HCT116 (cell line): ENCODE results near the gene LZIC. TPM values are rescaled to one million over a fixed set of nuclear protein-coding genes. Genes with fewer than 3 reads are reported as not detected.
A peak's percentile ranks its signal among the peaks of the same experiment; 100 is the strongest.

Experiments
- ATAC-seq: fragments of 200-7000 bp; cut with Tn5 transposase; 2 replicates; pipeline ENCODE4 v1.9.1; 2020; ENCODE audit warnings: mild to moderate bottlenecking, moderate library complexity
- Bru-seq: library from RNA; stranded (reverse); fragments of 400-500 nt; gene quantifications from one replicate; lab custom pipeline; 2021; lab: Mats Ljungman, UMichigan
- BruChase-seq, 2 experiments: library from RNA; stranded (reverse); fragments of 400-500 nt; gene quantifications; one replicate each; lab custom pipeline; 2021; lab: Mats Ljungman, UMichigan
- BruUV-seq: library from RNA; stranded (reverse); fragments of 400-500 nt; replicated peaks from 2 replicates; lab custom pipeline; 2021; lab: Mats Ljungman, UMichigan
- CTCF ChIA-PET: fragments of 300-600 bp; sonication (Branson Sonifier 250); formaldehyde crosslinking; loops from one replicate; lab custom pipeline; 2021; ENCODE audit warnings: antibody characterized with exemption; lab: Charles Lee
- POLR2A ChIA-PET: fragments of 300-600, 350-600 bp; sonication (Branson Sonifier 250); formaldehyde crosslinking; loops from one replicate; lab custom pipeline; 2021; ENCODE audit warnings: antibody characterized with exemption; lab: Charles Lee
- RAD21 ChIA-PET, 2 experiments: fragments of 300-600 bp; sonication (Branson Sonifier 250); formaldehyde crosslinking; loops; one replicate each; lab custom pipeline; 2023; ENCODE audit warnings: low total read pairs in 2 of 2; ENCODE audit not compliant: uncharacterized antibody in 2 of 2, unreplicated experiment in 2 of 2, low non-redundant PET in 1 of 2; lab: Charles Lee
- DNase-seq: peaks from one replicate; pipeline ENCODE4 v3.0.0-alpha.2; 2010; ENCODE audit warnings: low read depth, low spot score
- H2AFZ ChIP-seq: fragments of 200-600 bp; shearing (Covaris generic), sonication (generic); 2 replicates; pipeline ENCODE4 v1.6.1; 2017; ENCODE audit warnings: low read depth, mixed run types, mixed read lengths, antibody characterized with exemption, low read length; ENCODE audit not compliant: poor library complexity, severe bottlenecking
- H3K27ac ChIP-seq: 2 replicates; pipeline ENCODE4 v1.5.1; 2012; ENCODE audit warnings: low read depth, low read length
- H3K27me3 ChIP-seq: fragments of 200-600 bp; sonication (generic); 2 replicates; pipeline ENCODE4 v1.6.1; 2016; ENCODE audit warnings: mixed run types, low read length, mixed read lengths; ENCODE audit not compliant: insufficient read depth
- H3K36me3 ChIP-seq, 2 experiments: fragments of 200-500 bp in 1 of 2; fragments of 200-600 bp in 1 of 2; sonication (Bioruptor generic) in 1 of 2; sonication (generic) in 1 of 2; 2 replicates each; pipeline versions ENCODE4 v1.5.1 to v1.6.1; 2014 to 2016; ENCODE audit warnings: low read length in 2 of 2, inconsistent platforms in 1 of 2, mixed read lengths in 1 of 2, mixed run types in 1 of 2; ENCODE audit not compliant: insufficient read depth in 2 of 2, control insufficient read depth in 1 of 2
- H3K4me1 ChIP-seq, 2 experiments: fragments of 200-600 bp in 1 of 2; sonication (generic) in 1 of 2; 2 replicates each; pipeline versions ENCODE4 v1.5.1 to v1.6.1; 2012 to 2017; ENCODE audit warnings: low read length in 2 of 2, inconsistent platforms in 1 of 2, mild to moderate bottlenecking in 1 of 2, mixed read lengths in 1 of 2, mixed run types in 1 of 2, moderate library complexity in 1 of 2; ENCODE audit not compliant: insufficient read depth in 2 of 2, control insufficient read depth in 1 of 2
- H3K4me2 ChIP-seq: fragments of 200-600 bp; sonication (generic); 2 replicates; pipeline ENCODE4 v1.6.1; 2017; ENCODE audit warnings: mixed run types, low read length, mixed read lengths
- H3K4me3 ChIP-seq, 2 experiments: fragments of 200-600 bp in 1 of 2; sonication (generic) in 1 of 2; replicated peaks in 1 of 2; 2 replicates each; pipeline ENCODE4 v1.5.1; 2011 to 2016; ENCODE audit warnings: low read length in 2 of 2, control low read depth in 1 of 2, low read depth in 1 of 2, mild to moderate bottlenecking in 1 of 2, mixed read lengths in 1 of 2, mixed run types in 1 of 2
- H3K79me2 ChIP-seq: fragments of 200-600 bp; sonication (generic); 2 replicates; pipeline ENCODE4 v1.6.1; 2017; ENCODE audit warnings: mild to moderate bottlenecking, mixed run types, low read length, moderate library complexity, mixed read lengths; ENCODE audit not compliant: insufficient read depth
- H3K9ac ChIP-seq: fragments of 200-600 bp; sonication (generic); 2 replicates; pipeline ENCODE4 v1.6.1; 2016; ENCODE audit warnings: low read length, mixed read lengths
- H3K9me2 ChIP-seq: fragments of 200-600 bp; sonication (generic), shearing (Covaris generic); 2 replicates; pipeline ENCODE4 v1.6.1; 2017; ENCODE audit warnings: mixed run types, mild to moderate bottlenecking, moderate library complexity; ENCODE audit not compliant: insufficient read depth
- H3K9me3 ChIP-seq, 2 experiments: fragments of 200-500 bp in 1 of 2; fragments of 200-600 bp in 1 of 2; sonication (Bioruptor generic) in 1 of 2; sonication (generic) in 1 of 2; 2 replicates each; pipeline ENCODE4 v1.6.1; 2014 to 2017; ENCODE audit warnings: low read length in 2 of 2, mixed read lengths in 2 of 2, inconsistent platforms in 1 of 2, low read depth in 1 of 2, mild to moderate bottlenecking in 1 of 2, mixed run types in 1 of 2, moderate library complexity in 1 of 2; ENCODE audit not compliant: control insufficient read depth in 1 of 2, insufficient read depth in 1 of 2
- H4K20me1 ChIP-seq: fragments of 200-600 bp; sonication (generic), shearing (Covaris generic); 2 replicates; pipeline ENCODE4 v1.6.1; 2017; ENCODE audit warnings: mixed run types, mild to moderate bottlenecking, moderate library complexity; ENCODE audit not compliant: insufficient read depth
- CBX3 ChIP-seq: IDR thresholded peaks from 2 replicates; pipeline ENCODE4 v1.6.1; 2012; ENCODE audit warnings: low read depth
- CEBPB ChIP-seq: IDR thresholded peaks from 2 replicates; pipeline ENCODE4 v1.6.1; 2012; ENCODE audit warnings: low read depth
- EGR1 ChIP-seq: IDR thresholded peaks from 2 replicates; pipeline ENCODE4 v1.6.1; 2012; ENCODE audit warnings: low read depth
- ELF1 ChIP-seq: IDR thresholded peaks from 2 replicates; pipeline ENCODE4 v1.6.1; 2012; ENCODE audit warnings: low read depth, borderline replicate concordance
- EZH2 ChIP-seq: fragments of 200-600 bp; sonication (generic); IDR thresholded peaks from 2 replicates; pipeline ENCODE4 v1.6.1; 2017; ENCODE audit warnings: antibody characterized with exemption, mixed run types
- FOSL1 ChIP-seq: IDR thresholded peaks from 2 replicates; pipeline ENCODE4 v1.6.1; 2012; ENCODE audit warnings: low read depth
- JUND ChIP-seq: IDR thresholded peaks from 2 replicates; pipeline ENCODE4 v1.6.1; 2012
- POLR2A ChIP-seq: IDR thresholded peaks from 2 replicates; pipeline ENCODE4 v1.7.0; 2011; ENCODE audit warnings: borderline replicate concordance; ENCODE audit not compliant: insufficient read depth, insufficient read length; ENCODE audit errors: extremely low read depth
- RAD21 ChIP-seq: IDR thresholded peaks from 2 replicates; pipeline ENCODE4 v1.6.1; 2012; ENCODE audit warnings: low read depth, mild to moderate bottlenecking
- SIN3A ChIP-seq: IDR thresholded peaks from 2 replicates; pipeline ENCODE4 v1.6.1; 2012; ENCODE audit warnings: low read depth
- SP1 ChIP-seq: IDR thresholded peaks from 2 replicates; pipeline ENCODE4 v1.6.1; 2012; ENCODE audit warnings: low read depth
- SRF ChIP-seq: IDR thresholded peaks from 2 replicates; pipeline ENCODE4 v1.6.1; 2012; ENCODE audit warnings: low read depth
- TCF7L2 ChIP-seq: IDR thresholded peaks from 2 replicates; pipeline ENCODE4 v1.7.0; 2011; ENCODE audit warnings: borderline replicate concordance, inconsistent platforms; ENCODE audit not compliant: insufficient read depth, insufficient read length; ENCODE audit errors: extremely low read depth
- YY1 ChIP-seq: IDR thresholded peaks from 2 replicates; pipeline ENCODE4 v1.6.1; 2011; ENCODE audit warnings: low read length, low read depth, moderate library complexity, mild to moderate bottlenecking; ENCODE audit not compliant: insufficient replicate concordance; ENCODE audit errors: extremely low read depth
- ZFX ChIP-seq: fragments of 450-650 bp; IDR thresholded peaks from 2 replicates; pipeline ENCODE4 v1.6.1; 2017
- ZNF274 ChIP-seq: fragments of 200-500 bp; sonication (Bioruptor generic); IDR thresholded peaks from 2 replicates; pipeline ENCODE4 v1.6.1; 2014; ENCODE audit warnings: mild to moderate bottlenecking, low read depth, low read length, inconsistent platforms
- intact Hi-C: fragments of 100-400 bp; cut with micrococcal nuclease; formaldehyde crosslinking; loops from 2 replicates; pipeline ENCODE4 v1.10.0; 2022
- long read RNA-seq: library from polyadenylated mRNA; unstranded; transcript quantifications from one replicate; pipeline ENCODE4 v2.0.0, GENCODE V29; 2021; ENCODE audit not compliant: unreplicated experiment
- polyA plus RNA-seq: library from polyadenylated mRNA; unstranded; fragments of >200 nt; gene quantifications from 2 replicates; pipeline ENCODE4 v1.2.1, GENCODE V29; 2012; ENCODE audit warnings: missing spikeins
- total RNA-seq: library from RNA; stranded (reverse); gene quantifications from one replicate; pipeline ENCODE4 v1.2.1, GENCODE V29; 2021; ENCODE audit not compliant: unreplicated experiment
- TF ChIP-seq, protein P1 (sequence below): IDR thresholded peaks from 2 replicates; pipeline ENCODE4 v1.6.1; 2011; ENCODE audit warnings: mild to moderate bottlenecking, low read length, moderate library complexity; ENCODE audit not compliant: insufficient replicate concordance; ENCODE audit errors: extremely low read depth
- TF ChIP-seq, protein P2 (sequence below), 3 experiments: fragments of 200-600 bp in 1 of 3; sonication (generic) in 1 of 3; IDR thresholded peaks in 2 of 3; conservative IDR thresholded peaks in 1 of 3; 2 replicates each; pipeline ENCODE4 v1.5.1; 2012 to 2017; ENCODE audit warnings: low read depth in 2 of 3, low read length in 2 of 3, antibody characterized with exemption in 1 of 3, borderline replicate concordance in 1 of 3, control low read depth in 1 of 3, mild to moderate bottlenecking in 1 of 3, mixed read lengths in 1 of 3, mixed run types in 1 of 3, moderate library complexity in 1 of 3; ENCODE audit not compliant: insufficient read depth in 1 of 3
- TF ChIP-seq, protein P3 (sequence below): IDR thresholded peaks from 2 replicates; pipeline ENCODE4 v1.6.1; 2012
- TF ChIP-seq, protein P4 (sequence below): IDR thresholded peaks from 2 replicates; pipeline ENCODE4 v1.6.1; 2012

The LZIC gene
- total RNA-seq = 26.6 TPM
- polyA plus RNA-seq = 11.1 and 16.2 TPM in 2 replicates
- Bru-seq, nascent RNA = percentile 63 among the genes with signal in this experiment
- BruChase-seq, experiment 1, labeled RNA remaining after a 6-hour chase = percentile 88 among the genes with signal in this experiment
- BruChase-seq, experiment 2, labeled RNA remaining after a 2-hour chase = percentile 71 among the genes with signal in this experiment
- long read RNA-seq, transcript LZIC-202 (8 exons, 2,281 nt) = major isoform, 6 of 26 reads
- long read RNA-seq, partial matches to known transcripts = 0 of 26 reads
- long read RNA-seq, other reads (novel, unspliced or antisense) = 12 of 26 reads

DNA sequence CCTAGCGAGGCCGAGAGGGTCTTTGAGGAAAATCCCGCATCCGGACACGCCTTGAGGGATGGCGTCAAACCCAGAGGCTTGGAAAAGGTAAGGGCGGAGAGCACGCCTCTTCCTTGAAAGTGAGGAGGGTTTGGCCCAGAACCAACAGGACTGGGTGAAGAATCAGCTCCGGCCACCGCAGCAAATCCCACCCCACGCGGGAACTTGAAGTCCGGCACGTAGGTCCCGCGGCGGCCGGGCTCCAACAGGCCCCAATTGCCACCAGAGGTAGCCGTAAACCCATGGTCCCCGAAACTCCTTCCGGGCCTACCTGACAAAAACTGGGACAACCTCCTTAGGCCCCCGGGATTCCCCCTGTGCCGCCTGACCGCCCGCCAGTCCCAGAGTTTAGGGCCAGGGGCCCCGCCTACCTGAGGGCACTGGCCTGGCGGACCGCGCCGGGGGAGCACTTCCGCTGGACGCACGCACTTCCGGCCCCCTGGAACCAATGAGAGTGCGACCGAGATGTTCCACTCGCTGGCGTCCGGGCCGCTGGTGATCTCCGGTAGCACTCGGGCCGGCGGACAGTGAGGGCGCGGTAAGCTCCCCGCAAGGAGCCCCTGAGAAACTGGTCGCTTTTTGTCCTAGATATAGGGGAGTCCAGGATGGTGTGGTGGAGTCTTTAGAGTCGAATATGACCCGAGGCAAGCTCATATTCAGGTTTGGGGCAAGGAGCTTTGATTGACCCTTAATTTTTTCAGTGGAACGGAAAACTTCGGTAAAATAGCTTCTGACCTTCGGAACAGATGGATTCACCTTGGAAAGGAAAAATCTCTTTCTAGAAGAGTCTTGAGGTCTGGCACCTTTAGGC is at the start of gene LZIC, which contains the start of gene NMNAT1:
TSS of gene LZIC (minus strand) at position 453 of the 850 bp plus-strand sequence. CDS start 6,772 bp downstream, outside the sequence.
TSS of gene NMNAT1 (plus strand) at position 537 of the 850 bp plus-strand sequence. CDS start 28,599 bp downstream, outside the sequence.
- Histone ChIP-seq H2AFZ (peak within 1 kb of the TSS; percentile 36), H3K4me2 (peak within 1 kb of the TSS; percentile 79), H3K9ac (peak within 1 kb of the TSS; percentile 97), H3K9me2 (no peaks in the 10 kb centered on the region), H3K27ac (peak within 1 kb of the TSS; percentile 83), H3K9me3 (no peaks in the 10 kb centered on the region), H3K79me2 (peaks cover 14% of the 10 kb centered on the region), H3K4me3 (peak within 1 kb of the TSS; percentile 84 to 90), H3K27me3 (no peaks in the 10 kb centered on the region), H4K20me1 (no peaks in the 10 kb centered on the region), H3K4me1 (peaks cover 4 to 6% of the 10 kb centered on the region in 2 experiments; a peak in 2 of 4 replicates), H3K36me3 (peaks cover 0 to 5% of the 10 kb centered on the region in 2 experiments; a peak in 1 of 4 replicates)
- peak; percentile 88 for DNase-seq
- intact Hi-C loops = loop anchor here (1.0 to 2.0 kb wide), 6 partner anchors 32 to 316 kb away; partner anchors contain the start of genes CTNNBIP1 and UBE4B
- ChIA-PET CTCF (interaction anchor here (0.7 to 1.9 kb wide), 6 partner anchors 32 to 210 kb away, joined by 3 to 8 read pairs (median 4); no protein-coding TSS in a partner anchor), RAD21 (no interaction called here), POLR2A (interaction anchor here (0.7 to 2.4 kb wide), 8 partner anchors 15 to 90 kb away, joined by 3 to 11 read pairs (median 4); partner anchors contain the start of gene UBE4B)
- no TSS peak for BruUV-seq
- ATAC-seq = peak; percentile 93
- TF ChIP-seq SRF (peak; percentile 82; the same call in 1 of the 2 replicates), CBX3 (peak; percentile 98), FOSL1 (no peak; the same call in 1 of the 2 replicates), CEBPB (no peak), RAD21 (no peak; the same call in 1 of the 2 replicates), TCF7L2 (peak; percentile 40), ZFX (peak; percentile 96), EZH2 (no peak), SIN3A (peak; percentile 94), YY1 (peak; percentile 75), EGR1 (peak; percentile 55; the same call in 1 of the 2 replicates), JUND (no peak), SP1 (peak; percentile 92), ELF1 (no peak), ZNF274 (no peak), POLR2A (peak; percentile 88)
- TF ChIP-seq, protein P1, sequence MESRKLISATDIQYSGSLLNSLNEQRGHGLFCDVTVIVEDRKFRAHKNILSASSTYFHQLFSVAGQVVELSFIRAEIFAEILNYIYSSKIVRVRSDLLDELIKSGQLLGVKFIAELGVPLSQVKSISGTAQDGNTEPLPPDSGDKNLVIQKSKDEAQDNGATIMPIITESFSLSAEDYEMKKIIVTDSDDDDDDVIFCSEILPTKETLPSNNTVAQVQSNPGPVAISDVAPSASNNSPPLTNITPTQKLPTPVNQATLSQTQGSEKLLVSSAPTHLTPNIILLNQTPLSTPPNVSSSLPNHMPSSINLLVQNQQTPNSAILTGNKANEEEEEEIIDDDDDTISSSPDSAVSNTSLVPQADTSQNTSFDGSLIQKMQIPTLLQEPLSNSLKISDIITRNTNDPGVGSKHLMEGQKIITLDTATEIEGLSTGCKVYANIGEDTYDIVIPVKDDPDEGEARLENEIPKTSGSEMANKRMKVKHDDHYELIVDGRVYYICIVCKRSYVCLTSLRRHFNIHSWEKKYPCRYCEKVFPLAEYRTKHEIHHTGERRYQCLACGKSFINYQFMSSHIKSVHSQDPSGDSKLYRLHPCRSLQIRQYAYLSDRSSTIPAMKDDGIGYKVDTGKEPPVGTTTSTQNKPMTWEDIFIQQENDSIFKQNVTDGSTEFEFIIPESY = peak; percentile 44
- TF ChIP-seq, protein P2, sequence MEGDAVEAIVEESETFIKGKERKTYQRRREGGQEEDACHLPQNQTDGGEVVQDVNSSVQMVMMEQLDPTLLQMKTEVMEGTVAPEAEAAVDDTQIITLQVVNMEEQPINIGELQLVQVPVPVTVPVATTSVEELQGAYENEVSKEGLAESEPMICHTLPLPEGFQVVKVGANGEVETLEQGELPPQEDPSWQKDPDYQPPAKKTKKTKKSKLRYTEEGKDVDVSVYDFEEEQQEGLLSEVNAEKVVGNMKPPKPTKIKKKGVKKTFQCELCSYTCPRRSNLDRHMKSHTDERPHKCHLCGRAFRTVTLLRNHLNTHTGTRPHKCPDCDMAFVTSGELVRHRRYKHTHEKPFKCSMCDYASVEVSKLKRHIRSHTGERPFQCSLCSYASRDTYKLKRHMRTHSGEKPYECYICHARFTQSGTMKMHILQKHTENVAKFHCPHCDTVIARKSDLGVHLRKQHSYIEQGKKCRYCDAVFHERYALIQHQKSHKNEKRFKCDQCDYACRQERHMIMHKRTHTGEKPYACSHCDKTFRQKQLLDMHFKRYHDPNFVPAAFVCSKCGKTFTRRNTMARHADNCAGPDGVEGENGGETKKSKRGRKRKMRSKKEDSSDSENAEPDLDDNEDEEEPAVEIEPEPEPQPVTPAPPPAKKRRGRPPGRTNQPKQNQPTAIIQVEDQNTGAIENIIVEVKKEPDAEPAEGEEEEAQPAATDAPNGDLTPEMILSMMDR (IDR thresholded peaks at IDR 0.05 in 2 of 3, conservative IDR thresholded peaks at IDR 0.05 in 1 of 3; ENCODE audit: borderline replicate concordance in 1 of 3, insufficient read depth in 1 of 3, low read depth in 2 of 3, low read length in 2 of 3) = no peak
- TF ChIP-seq, protein P3, sequence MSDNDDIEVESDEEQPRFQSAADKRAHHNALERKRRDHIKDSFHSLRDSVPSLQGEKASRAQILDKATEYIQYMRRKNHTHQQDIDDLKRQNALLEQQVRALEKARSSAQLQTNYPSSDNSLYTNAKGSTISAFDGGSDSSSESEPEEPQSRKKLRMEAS = peak; percentile 83
- TF ChIP-seq, protein P4, sequence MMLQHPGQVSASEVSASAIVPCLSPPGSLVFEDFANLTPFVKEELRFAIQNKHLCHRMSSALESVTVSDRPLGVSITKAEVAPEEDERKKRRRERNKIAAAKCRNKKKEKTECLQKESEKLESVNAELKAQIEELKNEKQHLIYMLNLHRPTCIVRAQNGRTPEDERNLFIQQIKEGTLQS = no peak
